HEK293 (cell line): ENCODE data around the gene ANP32A.

Source experiments
- CTCF ChIA-PET: fragments of 350-600 bp; formaldehyde crosslinking; extraction: SDS; loops from one replicate; lab custom pipeline; 2021; ENCODE audit warnings: antibody characterized with exemption; lab: Yijun Ruan, JAX
- POLR2A ChIA-PET: fragments of 300-600 bp; formaldehyde crosslinking; extraction: SDS; loops from one replicate; lab custom pipeline; 2020; ENCODE audit warnings: antibody characterized with exemption, inconsistent platforms; lab: Yijun Ruan, JAX
- H3K27ac ChIP-seq: fragments of 200-500 bp; sonication (Bioruptor generic); 2 replicates; pipeline ENCODE4 v1.5.1; 2014; ENCODE audit warnings: low read depth, low read length, control low read depth, inconsistent platforms; ENCODE audit errors: extremely low read depth
- H3K36me3 ChIP-seq, 2 experiments: fragments of 200-500 bp in 1 of 2; sonication (Bioruptor generic) in 1 of 2; 1 replicate in 1 of 2; 2 replicates in 1 of 2; pipeline ENCODE4 v1.5.1; 2014 to 2017; ENCODE audit warnings: inconsistent platforms in 2 of 2, low read length in 2 of 2; ENCODE audit not compliant: control insufficient read depth in 2 of 2, insufficient read depth in 1 of 2
- H3K4me1 ChIP-seq: fragments of 200-500 bp; sonication (Bioruptor generic); 2 replicates; pipeline ENCODE4 v1.5.1; 2014; ENCODE audit warnings: mild to moderate bottlenecking, low read length, inconsistent platforms; ENCODE audit not compliant: control insufficient read depth, insufficient read depth
- H3K4me3 ChIP-seq: 2 replicates; pipeline ENCODE4 v1.5.1; 2011; ENCODE audit warnings: low read depth, mild to moderate bottlenecking, control low read depth, low read length, moderate library complexity
- H3K9me3 ChIP-seq: fragments of 200-500 bp; sonication (Bioruptor generic); 2 replicates; pipeline ENCODE4 v1.5.1; 2014; ENCODE audit warnings: low read depth, low read length, inconsistent platforms; ENCODE audit not compliant: control insufficient read depth, insufficient read depth
- GLIS2 ChIP-seq: fragments of 450-650 bp; formaldehyde crosslinking; IDR thresholded peaks from 2 replicates; pipeline ENCODE4 v1.5.1; 2016; ENCODE audit warnings: missing biosample characterization, missing genetic modification characterization
- INSM2 ChIP-seq: fragments of 450-650 bp; formaldehyde crosslinking; IDR thresholded peaks from 2 replicates; pipeline ENCODE4 v1.5.1; 2016; ENCODE audit warnings: missing biosample characterization, missing genetic modification characterization
- MYNN ChIP-seq: fragments of 450-650 bp; formaldehyde crosslinking; IDR thresholded peaks from 2 replicates; pipeline ENCODE4 v1.5.1; 2016; ENCODE audit warnings: missing biosample characterization, missing genetic modification characterization, borderline replicate concordance
- PRDM2 ChIP-seq: fragments of 450-650 bp; formaldehyde crosslinking; IDR thresholded peaks from 2 replicates; pipeline ENCODE4 v1.5.1; 2016; ENCODE audit warnings: missing biosample characterization, missing genetic modification characterization, borderline replicate concordance
- RBAK ChIP-seq: fragments of 450-650 bp; formaldehyde crosslinking; IDR thresholded peaks from 2 replicates; pipeline ENCODE4 v1.5.1; 2016; ENCODE audit warnings: missing biosample characterization, missing genetic modification characterization
- SALL2 ChIP-seq: fragments of 450-650 bp; formaldehyde crosslinking; IDR thresholded peaks from 2 replicates; pipeline ENCODE4 v1.5.0; 2017; ENCODE audit warnings: missing biosample characterization, mild to moderate bottlenecking, missing genetic modification characterization, borderline replicate concordance
- SETDB1 ChIP-seq: IDR thresholded peaks from one replicate; pipeline ENCODE4 v1.6.1; 2017; ENCODE audit warnings: mild to moderate bottlenecking, low read length, moderate library complexity, mixed read lengths; ENCODE audit not compliant: insufficient read length
- TCF7L2 ChIP-seq: IDR thresholded peaks from 2 replicates; pipeline ENCODE4 v1.6.1; 2011; ENCODE audit warnings: low read depth, mild to moderate bottlenecking, inconsistent platforms, low read length, moderate library complexity, borderline replicate concordance
- ZBTB10 ChIP-seq: fragments of 450-650 bp; formaldehyde crosslinking; IDR thresholded peaks from 2 replicates; pipeline ENCODE4 v1.5.1; 2016; ENCODE audit warnings: missing biosample characterization, missing genetic modification characterization
- ZBTB49 ChIP-seq: fragments of 450-650 bp; formaldehyde crosslinking; IDR thresholded peaks from 2 replicates; pipeline ENCODE4 v1.5.1; 2016; ENCODE audit warnings: missing biosample characterization, missing genetic modification characterization, low read depth
- ZNF132 ChIP-seq: fragments of 450-650 bp; formaldehyde crosslinking; IDR thresholded peaks from 2 replicates; pipeline ENCODE4 v1.5.1; 2017; ENCODE audit warnings: missing biosample characterization, missing genetic modification characterization, borderline replicate concordance
- ZNF2 ChIP-seq: fragments of 450-650 bp; formaldehyde crosslinking; IDR thresholded peaks from 2 replicates; pipeline ENCODE4 v1.5.1; 2016; ENCODE audit warnings: missing biosample characterization, missing genetic modification characterization
- ZNF280C ChIP-seq: fragments of 450-650 bp; formaldehyde crosslinking; IDR thresholded peaks from 2 replicates; pipeline ENCODE4 v1.5.1; 2016; ENCODE audit warnings: missing biosample characterization, missing genetic modification characterization
- ZNF488 ChIP-seq: fragments of 450-650 bp; formaldehyde crosslinking; IDR thresholded peaks from 2 replicates; pipeline ENCODE4 v1.5.1; 2016; ENCODE audit warnings: missing biosample characterization, missing genetic modification characterization
- ZNF529 ChIP-seq: fragments of 450-650 bp; formaldehyde crosslinking; IDR thresholded peaks from 2 replicates; pipeline ENCODE4 v1.5.1; 2017; ENCODE audit warnings: missing genetic modification characterization, missing biosample characterization; ENCODE audit not compliant: insufficient replicate concordance
- ZNF555 ChIP-seq: fragments of 450-650 bp; formaldehyde crosslinking; conservative IDR thresholded peaks from 2 replicates; pipeline ENCODE4 v1.5.1; 2017; ENCODE audit warnings: missing biosample characterization, mild to moderate bottlenecking, missing genetic modification characterization, inconsistent platforms
- ZNF660 ChIP-seq: fragments of 450-650 bp; IDR thresholded peaks from 2 replicates; pipeline ENCODE4 v1.5.1; 2018; ENCODE audit warnings: missing biosample characterization, mild to moderate bottlenecking, missing genetic modification characterization
- ZNF785 ChIP-seq: fragments of 450-650 bp; formaldehyde crosslinking; IDR thresholded peaks from 2 replicates; pipeline ENCODE4 v1.5.1; 2016; ENCODE audit warnings: missing biosample characterization, missing genetic modification characterization
- ZNF830 ChIP-seq: fragments of 450-650 bp; IDR thresholded peaks from 2 replicates; pipeline ENCODE4 v1.5.0; 2018; ENCODE audit warnings: missing biosample characterization, missing genetic modification characterization, low read depth, mild to moderate bottlenecking, moderate library complexity

ANP32A gene

GRCh38 chr15:68817304-68818065 lies 3.2 kb downstream of the ANP32A start:
- Histone ChIP-seq H3K36me3 (peaks cover 0 to 5% of the 10 kb centered on the region in 2 experiments; a peak in 1 of 3 replicates), H3K9me3 (no peaks in the 10 kb centered on the region), H3K4me1 (peaks cover 28% of the 10 kb centered on the region), H3K4me3 (peak overlapping the region; percentile 94), H3K27ac (peak overlapping the region; percentile 99)
- ChIA-PET POLR2A (interaction anchor here (0.6 to 2.5 kb wide), 6 partner anchors 9 to 540 kb away, joined by 3 to 5 read pairs (median 4); partner anchors contain the start of gene FEM1B), CTCF (interaction anchor here (0.6 to 1.2 kb wide), 4 partner anchors 54 to 267 kb away, joined by 3 read pairs; no protein-coding TSS in a partner anchor)
- TF ChIP-seq SETDB1 (no peak), RBAK (tag by site-specific recombination) (no peak), ZBTB10 (tag by site-specific recombination) (peak; percentile 95), ZNF785 (no peak), ZNF280C (tag by site-specific recombination) (no peak), ZNF488 (no peak), SALL2 (tag by site-specific recombination) (no peak), ZNF660 (0 out of 2 replicates have a peak, but pooled peaks have one; percentile 49), INSM2 (tag by site-specific recombination) (no peak), ZNF132 (tag by site-specific recombination) (no peak), ZBTB49 (tag by site-specific recombination) (no peak), ZNF2 (tag by site-specific recombination) (peak; percentile 24; the same call in 1 of the 2 replicates), PRDM2 (tag by site-specific recombination) (peak; percentile 58; the same call in 1 of the 2 replicates), GLIS2 (tag by site-specific recombination) (peak; percentile 99), ZNF529 (tag by site-specific recombination) (no peak), TCF7L2 (no peak), ZNF555 (tag by site-specific recombination) (no peak), ZNF830 (tag by site-specific recombination) (no peak), MYNN (tag by site-specific recombination) (no peak)
